CD4-positive, alpha-beta T cell treated with Interleukin-17A for 1 hour (primary cell): ENCODE data around the gene PLRG1.

Experiments used
- DNase-seq: peaks from one replicate; pipeline ENCODE4 v3.0.0-alpha.2; 2020

PLRG1 gene

DNA sequence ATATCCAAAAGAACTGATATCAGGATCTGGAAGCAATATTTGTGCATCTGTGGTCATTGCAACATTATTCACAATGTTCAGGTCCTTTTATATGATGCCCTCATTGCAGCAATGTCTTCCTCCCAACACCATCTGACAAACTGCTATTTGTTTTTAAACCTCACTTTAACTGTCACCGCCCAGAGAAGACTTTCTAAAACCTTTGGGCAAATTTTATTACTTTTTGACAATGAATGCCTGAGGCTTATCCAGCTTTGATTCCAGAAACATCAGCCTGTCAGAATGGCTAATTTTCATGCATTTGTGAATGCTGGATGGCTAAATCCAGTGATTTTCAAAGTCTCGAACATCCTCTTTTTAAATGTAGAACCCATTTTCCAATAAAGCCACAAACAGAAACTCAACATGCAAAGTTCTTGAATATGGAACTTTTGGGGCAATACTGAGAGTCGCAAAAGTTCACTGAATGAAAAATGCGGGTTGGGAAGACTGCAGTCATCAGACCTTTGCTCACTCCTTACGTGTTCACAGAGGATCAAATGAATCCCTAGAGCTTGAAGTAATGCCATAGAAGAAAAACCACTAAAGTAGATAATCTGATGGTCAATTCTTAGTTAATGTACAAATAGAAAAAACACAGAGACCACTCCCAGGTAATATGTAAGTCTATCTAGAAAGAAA is 23.1 kb upstream of the PLRG1 start:
- no peak for DNase-seq

DNA sequence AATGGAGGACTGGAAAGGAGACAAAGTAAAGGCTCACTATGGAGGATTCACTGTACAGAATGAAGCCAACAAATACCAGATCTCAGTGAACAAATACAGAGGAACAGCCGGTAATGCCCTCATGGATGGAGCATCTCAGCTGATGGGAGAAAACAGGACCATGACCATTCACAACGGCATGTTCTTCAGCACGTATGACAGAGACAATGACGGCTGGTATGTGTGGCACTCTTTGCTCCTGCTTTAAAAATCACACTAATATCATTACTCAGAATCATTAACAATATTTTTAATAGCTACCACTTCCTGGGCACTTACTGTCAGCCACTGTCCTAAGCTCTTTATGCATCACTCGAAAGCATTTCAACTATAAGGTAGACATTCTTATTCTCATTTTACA is 19.4 kb upstream of the PLRG1 start:
- DNase-seq, result no peak

DNA sequence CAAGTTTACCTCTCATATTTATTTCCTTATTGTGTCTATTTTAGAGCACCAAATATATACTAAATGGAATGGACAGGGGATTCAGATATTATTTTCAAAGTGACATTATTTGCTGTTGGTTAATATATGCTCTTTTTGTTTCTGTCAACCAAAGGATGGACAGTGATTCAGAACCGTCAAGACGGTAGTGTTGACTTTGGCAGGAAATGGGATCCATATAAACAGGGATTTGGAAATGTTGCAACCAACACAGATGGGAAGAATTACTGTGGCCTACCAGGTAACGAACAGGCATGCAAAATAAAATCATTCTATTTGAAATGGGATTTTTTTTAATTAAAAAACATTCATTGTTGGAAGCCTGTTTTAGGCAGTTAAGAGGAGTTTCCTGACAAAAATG is 18.8 kb upstream of the PLRG1 start:
- no peak for DNase-seq

DNA sequence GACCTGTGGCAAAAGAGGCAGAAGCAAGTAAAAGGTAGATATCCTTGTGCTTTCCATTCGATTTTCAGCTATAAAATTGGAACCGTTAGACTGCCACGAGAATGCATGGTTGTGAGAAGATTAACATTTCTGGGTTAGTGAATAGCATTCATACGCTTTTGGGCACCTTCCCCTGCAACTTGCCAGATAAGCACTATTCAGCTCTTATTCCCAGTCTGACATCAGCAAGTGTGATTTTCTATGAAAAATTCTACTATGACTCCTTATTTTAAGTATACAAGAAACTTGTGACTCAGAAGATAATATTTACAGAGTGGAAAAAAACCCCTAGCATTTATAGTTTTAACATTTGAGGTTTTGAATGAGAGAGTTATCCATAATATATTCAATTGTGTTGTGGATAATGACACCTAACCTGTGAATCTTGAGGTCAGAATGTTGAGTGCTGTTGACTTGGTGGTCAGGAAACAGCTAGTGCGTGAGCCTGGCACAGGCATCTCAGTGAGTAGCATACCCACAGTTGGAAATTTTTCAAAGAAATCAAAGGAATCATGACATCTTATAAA is 16.5 kb upstream of the PLRG1 start:
- DNase-seq, result no peak

DNA sequence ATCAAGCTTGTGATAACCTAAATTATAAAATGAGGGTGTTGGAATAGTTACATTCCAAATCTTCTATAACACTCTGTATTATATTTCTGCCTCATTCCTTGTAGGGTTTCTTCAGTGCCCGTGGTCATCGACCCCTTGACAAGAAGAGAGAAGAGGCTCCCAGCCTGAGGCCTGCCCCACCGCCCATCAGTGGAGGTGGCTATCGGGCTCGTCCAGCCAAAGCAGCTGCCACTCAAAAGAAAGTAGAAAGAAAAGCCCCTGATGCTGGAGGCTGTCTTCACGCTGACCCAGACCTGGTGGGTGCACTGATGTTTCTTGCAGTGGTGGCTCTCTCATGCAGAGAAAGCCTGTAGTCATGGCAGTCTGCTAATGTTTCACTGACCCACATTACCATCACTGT is 15.5 kb upstream of the PLRG1 start:
- DNase-seq, result no peak

DNA sequence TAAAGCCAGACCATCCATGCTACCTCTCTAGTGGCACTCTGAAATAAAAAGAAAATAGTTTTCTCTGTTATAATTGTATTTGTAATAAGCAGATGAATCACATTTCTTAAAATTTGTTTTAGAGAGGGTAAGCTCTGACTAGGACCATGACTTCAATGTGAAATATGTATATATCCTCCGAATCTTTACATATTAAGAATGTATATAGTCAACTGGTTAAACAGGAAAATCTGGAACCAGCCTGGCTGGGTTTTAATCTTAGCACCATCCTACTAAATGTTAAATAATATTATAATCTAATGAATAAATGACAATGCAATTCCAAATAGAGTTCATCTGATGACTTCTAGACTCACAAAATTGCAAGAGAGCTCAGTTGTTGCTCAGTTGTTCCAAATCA is 14.1 kb upstream of the PLRG1 start:
- no peak for DNase-seq

DNA sequence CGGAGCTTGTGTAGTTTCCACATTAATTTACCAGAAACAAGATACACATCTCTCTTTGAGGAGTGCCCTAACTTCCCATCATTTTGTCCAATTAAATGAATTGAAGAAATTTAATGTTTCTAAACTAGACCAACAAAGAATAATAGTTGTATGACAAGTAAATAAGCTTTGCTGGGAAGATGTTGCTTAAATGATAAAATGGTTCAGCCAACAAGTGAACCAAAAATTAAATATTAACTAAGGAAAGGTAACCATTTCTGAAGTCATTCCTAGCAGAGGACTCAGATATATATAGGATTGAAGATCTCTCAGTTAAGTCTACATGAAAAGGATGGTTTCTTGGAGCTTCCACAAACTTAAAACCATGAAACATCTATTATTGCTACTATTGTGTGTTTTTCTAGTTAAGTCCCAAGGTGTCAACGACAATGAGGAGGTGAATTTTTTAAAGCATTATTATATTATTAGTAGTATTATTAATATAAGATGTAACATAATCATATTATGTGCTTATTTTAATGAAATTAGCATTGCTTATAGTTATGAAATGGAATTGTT is 12.6 kb upstream of the PLRG1 start, which contains the start of gene FGB:
FGB (plus strand) TSS at position 315 of the 558 bp plus-strand sequence; CDS start at position 323, 8 bp downstream.
- DNase-seq, result no peak

DNA sequence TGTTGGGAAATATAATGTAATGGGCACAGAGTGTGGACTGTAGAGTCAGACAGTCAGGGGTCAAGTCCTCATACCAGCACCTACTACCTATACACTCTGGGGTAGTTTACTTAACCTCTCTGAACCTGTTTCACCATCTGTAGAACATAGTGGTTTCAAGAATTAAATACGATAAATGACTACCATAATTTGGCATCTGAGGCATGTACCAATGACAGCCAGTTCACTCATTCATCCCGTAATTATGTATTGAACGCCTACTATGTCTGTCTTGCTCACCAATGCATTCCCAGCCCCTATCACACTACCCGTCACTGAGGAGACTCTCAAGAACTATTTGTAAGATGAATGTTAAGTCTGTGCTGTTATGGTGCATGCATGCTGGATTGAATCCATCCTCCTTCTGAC is 10.6 kb upstream of the PLRG1 start:
- DNase-seq, result no peak

DNA sequence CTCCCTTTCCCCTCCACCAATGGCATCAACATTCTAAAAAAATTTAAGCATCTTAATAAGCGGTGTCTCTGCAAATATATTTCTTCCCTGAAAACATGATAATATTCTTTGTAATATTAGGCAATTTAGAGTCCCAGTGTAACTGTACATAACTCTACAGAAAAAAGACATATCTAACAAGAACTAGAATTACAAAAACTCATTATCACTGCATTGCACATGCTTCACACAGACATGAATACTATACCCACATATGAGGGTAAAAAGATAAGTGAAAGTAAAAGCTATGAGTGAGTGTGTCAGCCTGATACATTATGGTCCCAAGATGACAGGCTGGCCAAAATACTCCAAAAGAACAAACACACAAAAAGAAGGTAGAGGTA is 10.2 kb upstream of the PLRG1 start:
- DNase-seq, result no peak

DNA sequence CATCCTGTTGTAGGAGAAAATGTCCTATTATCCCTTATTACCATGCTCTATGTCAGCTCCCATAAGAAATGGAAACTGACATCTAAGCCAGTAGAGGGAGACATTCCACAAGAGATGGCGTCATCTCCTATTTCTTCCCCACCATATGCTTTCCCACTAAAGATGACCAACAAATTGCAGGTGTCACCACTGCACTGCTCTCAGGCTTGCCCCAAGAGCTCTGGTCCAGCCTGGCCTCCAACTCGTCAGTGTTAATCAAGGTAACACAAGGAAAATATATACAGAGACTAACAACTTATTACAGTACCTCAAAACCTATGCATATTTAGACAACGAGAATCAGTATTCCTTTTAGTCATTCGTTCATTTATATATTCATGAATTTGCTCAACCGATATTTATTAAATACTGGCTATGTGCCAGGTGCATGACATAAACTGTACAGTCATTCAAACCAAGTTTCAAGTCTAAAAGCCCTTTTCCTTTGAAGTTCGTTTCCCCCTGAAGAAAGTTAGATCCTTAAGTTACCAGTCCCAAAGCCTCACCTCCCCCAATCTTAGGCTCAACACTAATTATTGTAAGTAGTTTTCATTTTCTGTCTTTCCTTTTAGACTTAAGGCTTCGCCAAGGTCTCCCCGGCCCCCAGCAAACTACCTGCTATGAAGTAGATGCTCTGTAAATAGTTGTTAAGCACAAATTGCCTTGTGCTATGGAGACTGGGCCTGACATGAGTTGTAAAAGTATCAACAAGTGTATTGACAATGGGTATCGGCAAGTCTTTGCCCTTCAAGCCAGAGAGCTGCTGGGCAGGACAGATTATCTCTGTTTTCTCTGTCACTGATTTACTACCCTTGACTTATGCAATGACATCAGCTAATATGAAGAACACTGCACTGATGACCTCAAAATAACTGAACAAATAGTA is 9.6 kb upstream of the PLRG1 start:
- peak; percentile 33 for DNase-seq

DNA sequence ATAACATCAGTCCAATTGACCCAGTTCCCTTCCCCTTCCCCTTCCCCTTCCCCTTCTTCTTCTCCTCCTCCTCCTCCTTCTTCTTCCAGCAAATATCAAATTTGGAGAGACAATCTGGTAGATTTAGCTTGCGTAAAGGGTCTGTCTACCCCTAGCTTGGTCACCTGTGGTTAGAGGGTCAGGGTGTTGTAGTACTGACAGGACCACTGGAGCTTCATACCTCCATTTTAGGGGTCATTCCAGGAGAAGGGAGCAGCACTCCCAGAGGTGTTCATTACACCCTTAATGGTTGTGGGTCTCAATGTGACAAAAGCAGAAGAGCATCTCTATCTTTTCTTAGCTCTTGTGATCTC is 8.9 kb upstream of the PLRG1 start:
- no peak for DNase-seq

DNA sequence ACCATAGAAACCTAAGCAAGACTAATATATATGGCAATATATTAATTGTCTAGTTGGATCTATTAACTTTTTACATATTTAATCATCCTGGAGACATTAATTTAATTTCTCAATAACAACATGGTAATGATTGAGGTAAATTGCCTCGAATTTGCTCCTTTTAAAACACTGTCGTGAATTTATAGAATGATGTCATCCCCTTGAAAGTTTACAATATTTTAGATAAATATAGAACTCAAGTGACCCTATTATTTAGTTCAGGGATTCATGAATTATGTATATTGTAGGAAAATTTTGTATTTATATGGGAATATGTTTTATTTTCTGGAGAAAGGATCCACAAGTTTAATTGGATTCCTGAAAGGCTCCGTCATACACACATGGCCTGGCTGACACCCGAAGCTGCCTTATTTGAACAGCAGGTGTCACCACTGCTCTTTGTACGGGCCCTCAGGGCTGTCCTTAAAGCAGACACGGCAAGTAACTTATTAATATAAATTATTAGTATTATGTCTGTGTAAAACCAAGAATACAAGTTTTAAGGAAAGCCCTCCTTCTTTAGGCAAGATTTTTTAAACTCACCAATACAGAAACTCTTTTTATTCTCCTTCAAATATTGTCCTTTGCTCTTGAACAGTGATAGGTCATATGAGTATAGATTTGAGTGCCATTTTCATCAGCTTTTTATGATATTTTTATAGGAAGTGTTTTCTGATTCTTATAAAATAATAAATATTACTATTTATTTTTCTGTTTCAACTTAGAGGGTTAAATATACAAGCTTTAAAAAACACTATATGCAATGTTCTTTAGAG is 1.9 kb upstream of the PLRG1 start:
- DNase-seq, result peak; percentile 84

DNA sequence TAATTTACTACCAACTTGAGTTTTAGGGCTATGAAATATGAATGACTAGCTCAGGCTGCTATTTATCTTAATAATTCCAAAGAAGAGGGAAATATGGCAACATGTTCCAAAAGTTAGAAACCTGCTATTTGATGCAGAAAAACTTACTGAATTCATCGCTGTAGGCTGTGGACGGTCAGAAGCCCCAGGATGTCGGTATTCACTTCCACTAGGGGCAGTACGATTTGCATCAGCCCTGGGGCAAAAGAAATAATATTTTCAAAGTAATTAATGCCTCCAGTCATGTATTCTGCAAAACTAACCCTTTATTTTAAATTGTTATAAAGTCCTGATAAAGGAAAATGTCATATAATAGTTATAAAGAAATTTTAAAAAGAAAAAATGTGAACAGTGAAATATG is 4.5 kb downstream of the PLRG1 start:
- no peak for DNase-seq

DNA sequence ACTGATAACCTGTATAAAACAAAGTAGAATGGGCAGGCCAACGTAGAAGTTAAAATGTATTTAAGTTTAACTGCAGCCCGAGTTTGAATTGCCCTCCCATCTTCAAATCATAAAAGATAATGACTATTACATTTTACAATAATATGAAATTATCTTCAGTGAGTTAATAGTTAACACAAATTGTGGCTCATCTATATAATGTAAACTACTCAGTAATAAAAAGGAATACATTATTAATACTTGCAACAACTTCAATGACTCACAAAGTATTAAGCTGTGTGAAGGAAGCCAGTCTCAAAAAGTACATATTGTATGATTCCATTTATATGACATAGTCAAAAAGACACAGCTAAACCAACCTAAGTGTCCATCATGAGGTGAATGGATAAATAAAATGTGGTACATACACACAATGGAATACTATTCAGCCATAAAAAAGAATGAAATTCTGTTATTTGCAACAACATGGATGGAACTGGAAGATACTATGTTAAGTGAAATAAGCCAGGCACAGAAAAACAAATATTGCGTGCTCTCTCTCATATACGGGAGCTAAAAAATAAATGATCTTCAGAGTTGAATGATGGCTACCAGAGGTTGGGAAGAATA is 7.8 kb downstream of the PLRG1 start:
- no peak for DNase-seq

DNA sequence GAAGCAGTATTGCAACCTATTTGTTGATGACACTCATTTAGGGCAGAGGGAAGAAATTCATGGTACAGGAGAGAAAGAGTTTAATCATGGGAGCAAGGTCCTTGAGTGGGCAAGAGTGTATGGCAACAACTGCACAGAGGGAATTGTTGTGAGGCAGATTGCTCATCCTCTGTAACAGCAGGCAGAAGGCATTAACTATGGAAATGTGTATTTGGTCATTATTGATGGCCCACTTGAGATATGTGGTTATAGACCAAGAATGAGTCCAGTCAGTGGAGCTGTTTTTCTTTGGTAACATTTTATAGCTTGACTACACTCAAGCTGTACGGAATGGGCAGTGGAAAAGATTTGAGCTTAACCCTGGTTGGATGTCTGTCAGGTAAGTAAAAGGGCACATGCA is 15.9 kb downstream of the PLRG1 start:
- DNase-seq, result no peak

DNA sequence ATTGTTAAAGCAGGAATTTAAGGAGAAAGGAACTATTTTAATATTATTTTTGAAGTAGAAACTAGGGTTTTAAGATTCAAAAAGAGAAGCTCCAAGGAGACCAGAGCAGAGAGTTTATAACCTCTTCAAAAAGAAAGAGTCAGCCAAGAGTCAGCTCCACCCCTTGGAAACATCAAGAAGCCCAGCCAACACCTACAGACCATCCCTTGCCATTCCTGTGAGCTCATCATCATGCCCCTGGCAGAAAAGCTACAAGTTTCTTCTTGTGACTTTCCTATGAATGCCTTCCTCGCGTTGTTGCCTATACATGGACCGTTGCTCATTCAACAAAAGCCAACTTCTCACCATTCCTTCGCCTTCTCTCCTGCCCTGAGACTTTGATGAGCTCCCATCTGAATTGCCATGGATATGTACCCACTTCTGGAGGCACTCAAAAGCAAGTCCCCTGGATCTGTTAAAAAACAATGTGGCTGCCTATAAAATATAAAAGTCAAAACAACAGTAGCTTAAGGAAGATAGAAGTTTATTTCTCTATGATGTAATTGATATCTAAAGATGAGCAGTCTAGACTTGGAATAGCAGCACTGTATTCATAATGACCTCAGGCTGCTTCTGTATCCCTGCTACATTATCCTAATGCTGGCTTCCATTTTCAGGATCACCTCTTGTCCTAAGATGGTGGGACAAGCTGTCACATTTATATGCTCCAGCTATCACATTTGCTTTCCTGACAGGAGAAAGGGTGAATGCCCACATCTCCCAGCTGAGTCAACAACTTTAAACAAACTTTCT is 20.3 kb downstream of the PLRG1 start:
- DNase-seq, result no peak

DNA sequence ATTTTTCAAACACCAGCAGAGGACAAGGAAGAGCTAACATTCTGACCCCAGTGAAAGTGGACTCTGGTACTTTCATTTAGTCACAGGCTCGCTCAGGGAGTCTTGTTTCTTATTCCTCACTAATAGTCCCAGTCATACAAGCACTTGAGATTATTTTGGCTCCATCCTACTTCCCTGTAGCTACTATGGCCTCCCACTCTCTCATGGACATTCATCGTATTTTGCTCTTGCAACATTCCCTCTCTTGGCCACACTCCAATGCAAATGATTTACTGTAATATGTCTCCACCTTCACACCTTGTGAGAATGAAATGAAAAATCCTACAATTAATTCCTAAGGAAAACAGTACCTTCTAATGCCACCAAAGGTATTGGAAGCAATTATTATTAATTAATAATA is 21.3 kb downstream of the PLRG1 start:
- no peak for DNase-seq

DNA sequence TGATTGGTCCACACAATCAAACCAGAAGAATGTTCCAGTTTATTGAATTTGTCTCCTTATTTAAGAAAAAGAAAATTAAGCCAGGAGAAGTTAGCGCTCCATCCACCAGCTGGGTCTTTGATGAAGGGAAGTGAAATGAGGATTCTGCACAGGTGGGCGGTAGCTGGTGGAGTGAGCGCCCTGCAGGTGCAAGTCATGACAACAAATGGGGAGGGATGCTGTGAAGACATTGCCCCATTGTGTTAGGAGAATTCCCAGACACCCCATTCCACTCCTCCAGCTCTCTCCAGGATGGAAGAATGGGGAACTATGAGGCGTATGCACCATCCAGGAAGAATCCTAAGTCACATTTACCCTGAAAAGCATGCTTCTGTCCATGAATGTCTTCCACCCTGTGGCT is 22.9 kb downstream of the PLRG1 start:
- no peak for DNase-seq

DNA sequence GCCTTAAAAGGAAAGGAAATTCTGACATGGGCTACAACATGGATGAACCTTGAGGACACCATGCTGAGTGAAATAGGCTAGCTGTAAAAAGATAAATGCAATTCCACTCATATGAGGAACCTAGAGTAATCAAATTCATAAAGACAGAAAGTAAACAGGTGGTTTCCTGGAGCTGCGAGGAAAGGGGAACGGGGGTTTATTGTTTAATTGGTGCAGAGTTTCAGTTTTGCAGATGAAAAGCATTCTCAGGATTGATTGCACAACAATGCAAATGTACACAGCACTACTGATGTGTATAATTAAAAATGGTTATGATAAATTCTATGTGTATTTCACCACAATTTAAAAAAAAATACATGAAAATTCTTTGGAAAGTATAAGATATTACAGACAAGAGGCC is 24.0 kb downstream of the PLRG1 start:
- no peak for DNase-seq

DNA sequence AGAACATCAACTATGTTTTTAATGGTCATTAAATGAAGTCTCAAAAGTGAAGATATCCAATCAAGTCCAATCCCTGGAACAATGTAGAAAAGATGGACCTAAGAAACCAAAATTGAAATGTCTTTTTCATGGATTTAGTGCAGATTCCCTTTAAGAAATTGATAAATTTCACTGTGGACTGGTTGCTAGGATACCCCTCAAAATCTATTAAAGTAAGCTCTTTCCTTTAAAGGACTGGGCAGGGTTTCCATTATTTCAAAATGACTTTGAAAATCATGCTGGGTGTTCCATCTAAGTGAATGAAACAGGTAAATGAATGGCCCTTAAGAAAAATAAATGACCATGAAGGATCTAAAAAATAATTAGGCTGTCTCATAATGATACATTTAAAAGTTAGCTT is 28.6 kb downstream of the PLRG1 start:
- DNase-seq, result no peak

DNA sequence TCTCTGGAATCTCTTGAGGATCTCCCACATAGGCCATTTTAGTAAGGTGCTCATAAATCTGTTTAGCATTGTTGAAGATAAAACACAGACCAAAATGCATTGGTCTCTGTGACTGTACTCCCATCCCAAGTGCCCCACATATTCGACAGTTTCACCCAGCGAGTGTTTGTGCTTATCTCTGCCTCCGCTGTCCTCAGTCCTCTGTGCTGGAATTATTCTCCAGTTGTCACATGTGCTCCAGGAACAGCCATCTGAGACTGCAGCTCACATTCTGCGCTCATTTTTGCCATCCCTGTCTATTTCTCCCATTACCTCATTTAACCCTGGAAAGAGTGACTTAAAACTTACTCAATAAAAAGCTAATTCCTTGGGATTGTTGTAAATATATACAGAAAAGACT is 31.0 kb downstream of the PLRG1 start:
- no peak for DNase-seq

DNA sequence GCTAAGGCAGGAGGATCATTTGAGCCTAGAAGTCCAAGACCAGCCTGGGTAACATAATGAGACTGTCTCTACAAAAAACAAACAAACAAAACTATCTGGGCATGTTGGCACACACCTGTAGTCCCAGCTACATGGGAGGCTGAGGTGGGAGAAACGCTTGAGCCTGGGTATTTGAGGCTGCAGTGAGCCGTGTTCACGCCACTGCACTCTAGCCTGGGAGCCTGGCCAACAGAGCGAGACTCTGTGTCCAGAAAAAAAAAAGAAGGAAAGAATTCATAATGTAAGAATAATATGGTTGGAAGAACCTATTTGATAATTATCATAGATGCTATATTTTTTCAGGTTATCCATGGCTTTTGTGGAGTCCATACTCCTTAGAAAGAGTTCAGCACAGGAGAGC is 32.6 kb downstream of the PLRG1 start:
- DNase-seq, result no peak
